ACC112 (cell line): ENCODE data around the gene FAAP100.

Source experiments
- H2AFZ ChIP-seq: fragments of 200-600 bp; sonication (generic); one replicate; pipeline ENCODE4 v1.6.0; 2017; ENCODE audit warnings: antibody characterized with exemption, low read length; ENCODE audit not compliant: unreplicated experiment
- H3K27ac ChIP-seq: fragments of 200-600 bp; sonication (generic); 2 replicates; pipeline ENCODE4 v1.5.1; 2014; ENCODE audit warnings: low read depth, mild to moderate bottlenecking, antibody characterized with exemption, low read length, moderate library complexity
- H3K27me3 ChIP-seq: fragments of 200-600 bp; sonication (generic); 2 replicates; pipeline ENCODE4 v1.6.1; 2014; ENCODE audit warnings: mild to moderate bottlenecking, antibody characterized with exemption, low read length, moderate library complexity, mixed read lengths; ENCODE audit not compliant: insufficient read depth
- H3K36me3 ChIP-seq: fragments of 200-600 bp; sonication (generic); 2 replicates; pipeline ENCODE4 v1.6.1; 2016; ENCODE audit warnings: mild to moderate bottlenecking, antibody characterized with exemption, low read length, moderate library complexity, mixed read lengths; ENCODE audit not compliant: insufficient read depth
- H3K4me1 ChIP-seq: fragments of 200-600 bp; sonication (generic); one replicate; pipeline ENCODE4 v1.6.1; 2016; ENCODE audit warnings: low read length, mixed read lengths; ENCODE audit not compliant: insufficient read depth, unreplicated experiment, control insufficient read depth
- H3K4me3 ChIP-seq: fragments of 200-600 bp; sonication (generic); 2 replicates; pipeline ENCODE4 v1.5.1; 2014; ENCODE audit warnings: mild to moderate bottlenecking, low read depth, low read length
- H3K79me2 ChIP-seq: fragments of 200-600 bp; sonication (generic); one replicate; pipeline ENCODE4 v1.6.0; 2016; ENCODE audit warnings: low read length; ENCODE audit not compliant: control insufficient read depth, unreplicated experiment, insufficient read depth

FAAP100 gene

DNA sequence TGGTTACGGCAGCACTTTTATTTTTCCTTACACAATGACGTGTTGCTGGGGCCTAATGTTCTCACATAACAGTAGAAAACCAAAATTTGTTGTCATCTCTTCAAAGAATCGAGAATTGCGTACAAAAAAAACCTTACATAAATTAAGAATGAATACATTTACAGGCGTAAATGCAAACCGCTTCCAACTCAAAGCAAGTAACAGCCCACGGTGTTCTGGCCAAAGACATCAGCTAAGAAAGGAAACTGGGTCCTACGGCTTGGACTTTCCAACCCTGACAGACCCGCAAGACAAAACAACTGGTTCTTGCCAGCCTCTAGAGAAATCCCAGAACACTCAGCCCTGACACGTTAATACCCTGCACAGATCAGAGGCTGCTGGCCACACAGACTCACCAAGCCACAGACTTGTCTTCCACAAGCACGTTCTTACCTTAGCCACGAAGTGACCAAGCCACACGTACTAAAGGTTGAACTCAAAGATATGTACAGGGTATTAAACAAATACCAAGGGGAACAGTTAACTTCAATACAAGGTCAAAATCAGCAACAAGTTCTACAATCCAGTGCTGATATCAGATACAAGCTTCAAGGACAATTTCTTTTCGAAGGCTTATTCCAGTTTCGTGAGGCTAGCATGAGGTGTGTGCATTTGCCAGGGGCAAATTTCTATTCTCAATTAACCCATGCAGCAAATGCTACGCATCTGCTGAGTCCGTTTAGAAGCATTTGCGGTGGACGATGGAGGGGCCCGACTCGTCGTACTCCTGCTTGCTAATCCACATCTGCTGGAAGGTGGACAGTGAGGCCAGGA lies 42.0 kb downstream of the FAAP100 start:
- Histone ChIP-seq H3K4me1 (peaks cover 9% of the 10 kb centered on the region), H3K4me3 (peak overlapping the region; percentile 98), H3K27me3 (no peaks in the 10 kb centered on the region), H3K27ac (peak overlapping the region; percentile 50), H2AFZ (no peak overlapping the region), H3K79me2 (peaks cover 39% of the 10 kb centered on the region), H3K36me3 (peaks cover 39% of the 10 kb centered on the region)

DNA sequence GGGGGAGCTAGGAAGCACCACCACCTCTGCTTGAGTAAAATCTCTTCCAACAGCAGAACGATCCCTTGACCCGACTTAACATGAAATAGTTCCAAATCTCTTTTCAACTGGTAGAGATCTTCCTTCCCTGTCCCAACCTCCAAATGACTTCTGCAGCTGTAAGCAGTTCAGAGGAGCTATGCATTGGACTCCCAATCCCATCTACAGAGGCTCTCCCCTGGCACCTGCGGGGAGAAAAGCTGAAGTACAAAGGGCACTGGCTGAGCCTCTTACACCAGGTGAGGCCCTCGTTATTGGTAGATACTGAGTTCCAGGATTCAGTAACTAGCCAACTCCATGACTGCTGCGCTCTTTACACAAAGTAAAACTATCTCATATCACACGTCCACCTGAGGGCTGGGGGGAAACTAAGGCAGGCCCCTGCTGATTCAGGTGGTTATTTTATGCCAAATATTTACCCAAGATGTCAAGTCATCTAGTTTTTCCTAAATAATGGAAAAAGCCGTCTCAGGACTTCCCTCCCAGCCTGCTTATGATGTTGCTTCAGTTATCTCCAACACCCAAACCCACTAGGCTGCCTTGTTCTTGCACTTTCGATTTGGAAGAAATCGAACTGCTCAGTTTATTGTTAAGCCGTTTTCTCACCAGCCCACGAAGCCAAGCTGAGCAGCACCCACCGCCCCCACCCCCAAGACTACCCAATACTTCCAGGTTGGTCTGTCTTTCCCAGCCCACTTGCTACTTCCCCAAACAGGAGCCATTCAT lies 42.8 kb downstream of the FAAP100 start:
- Histone ChIP-seq H2AFZ (no peak overlapping the region), H3K79me2 (peaks cover 38% of the 10 kb centered on the region), H3K4me3 (peak overlapping the region; percentile 98), H3K27ac (peak overlapping the region; percentile 50), H3K4me1 (peaks cover 9% of the 10 kb centered on the region), H3K27me3 (no peaks in the 10 kb centered on the region), H3K36me3 (peaks cover 39% of the 10 kb centered on the region)

DNA sequence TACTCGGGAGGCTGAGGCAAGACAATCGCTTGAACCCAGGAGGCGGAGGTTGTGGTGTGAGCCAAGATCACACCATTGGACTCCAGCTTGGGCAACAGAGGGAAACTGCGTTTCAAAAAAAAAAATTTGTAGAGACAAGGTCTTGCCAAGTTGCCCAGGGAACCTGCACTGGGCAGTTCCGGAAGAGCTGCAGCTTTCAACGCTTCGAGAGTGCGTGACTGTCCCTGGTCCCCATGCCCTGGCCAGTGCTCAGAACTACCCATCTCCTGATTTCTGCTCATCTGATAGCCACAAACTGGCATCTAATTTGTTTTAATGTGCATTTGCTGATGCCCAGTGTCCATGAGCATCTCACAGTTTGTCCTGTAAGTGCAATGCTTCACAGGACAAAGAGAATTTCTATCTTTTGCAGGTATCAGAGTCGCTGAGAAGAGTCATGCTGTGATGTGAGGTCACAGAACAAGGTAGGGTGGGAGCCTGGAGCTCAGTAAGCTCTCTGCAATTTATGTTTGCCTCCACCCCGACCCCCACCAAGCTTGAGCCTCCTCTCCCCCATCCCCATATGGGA lies 43.4 kb downstream of the FAAP100 start:
- H3K4me1 ChIP-seq, result peaks cover 9% of the 10 kb centered on the region
- H2AFZ ChIP-seq, result no peak overlapping the region
- H3K27me3 ChIP-seq, result no peaks in the 10 kb centered on the region
- H3K79me2 ChIP-seq, result peaks cover 38% of the 10 kb centered on the region
- H3K27ac ChIP-seq, result peak overlapping the region; percentile 50
- peaks cover 39% of the 10 kb centered on the region for H3K36me3 ChIP-seq
- H3K4me3 ChIP-seq, result peak overlapping the region; percentile 98

DNA sequence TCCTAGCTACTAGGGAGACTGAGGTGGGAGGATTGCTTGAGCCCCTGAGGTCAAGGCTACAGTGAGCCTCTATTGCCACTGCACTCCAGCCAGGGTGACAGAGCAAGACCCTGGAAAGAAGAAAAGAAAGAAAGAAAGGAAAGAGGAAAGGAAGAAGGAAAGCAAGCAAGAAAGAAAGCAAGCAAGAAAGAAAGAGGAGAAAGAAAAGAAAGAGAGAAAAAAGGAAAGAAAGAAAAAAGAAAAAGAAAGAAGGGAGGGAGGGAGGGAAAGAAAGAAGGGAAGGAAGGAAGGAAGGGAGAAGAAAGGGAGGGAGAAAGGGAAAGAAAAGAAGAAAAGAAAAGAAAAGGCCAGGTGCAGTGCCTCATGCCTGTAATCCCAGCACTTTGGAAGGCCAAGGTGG lies 48.5 kb downstream of the FAAP100 start:
- Histone ChIP-seq H3K27me3 (no peaks in the 10 kb centered on the region), H2AFZ (no peak overlapping the region), H3K36me3 (peaks cover 2% of the 10 kb centered on the region; the same call in 1 of the 2 replicates), H3K27ac (no peak overlapping the region), H3K4me1 (peaks cover 3% of the 10 kb centered on the region), H3K79me2 (no peaks in the 10 kb centered on the region), H3K4me3 (no peak overlapping the region)

DNA sequence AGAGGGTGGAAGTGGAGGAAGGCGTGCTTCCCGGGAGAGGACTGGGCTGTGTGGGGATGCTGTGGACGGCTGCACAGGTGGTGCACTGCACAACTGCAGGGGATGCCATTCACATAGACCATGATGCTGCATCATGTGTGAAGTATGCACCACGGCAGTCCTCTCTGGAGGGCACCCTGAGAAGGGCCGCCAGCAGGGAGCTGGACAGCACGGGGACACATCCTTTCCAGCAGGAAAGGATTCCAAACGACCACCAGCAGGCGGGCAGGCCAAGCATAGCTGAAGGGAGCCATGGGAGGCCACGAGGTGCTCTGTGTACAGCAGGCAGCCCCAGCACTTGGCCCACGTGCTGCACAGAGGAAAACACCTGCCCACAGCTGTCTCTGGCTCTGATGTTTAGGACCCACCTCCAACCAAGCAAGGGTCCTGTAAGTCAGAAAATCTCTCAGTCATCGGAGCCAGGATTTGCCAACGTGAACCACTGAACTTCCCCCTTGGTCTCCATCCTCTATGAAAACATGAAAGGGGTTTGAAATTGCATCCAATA lies 49.6 kb downstream of the FAAP100 start:
- Histone ChIP-seq H3K36me3 (no peaks in the 10 kb centered on the region), H3K27ac (no peak overlapping the region), H3K79me2 (no peaks in the 10 kb centered on the region), H3K4me3 (no peak overlapping the region), H3K4me1 (peaks cover 3% of the 10 kb centered on the region), H3K27me3 (no peaks in the 10 kb centered on the region), H2AFZ (no peak overlapping the region)

DNA sequence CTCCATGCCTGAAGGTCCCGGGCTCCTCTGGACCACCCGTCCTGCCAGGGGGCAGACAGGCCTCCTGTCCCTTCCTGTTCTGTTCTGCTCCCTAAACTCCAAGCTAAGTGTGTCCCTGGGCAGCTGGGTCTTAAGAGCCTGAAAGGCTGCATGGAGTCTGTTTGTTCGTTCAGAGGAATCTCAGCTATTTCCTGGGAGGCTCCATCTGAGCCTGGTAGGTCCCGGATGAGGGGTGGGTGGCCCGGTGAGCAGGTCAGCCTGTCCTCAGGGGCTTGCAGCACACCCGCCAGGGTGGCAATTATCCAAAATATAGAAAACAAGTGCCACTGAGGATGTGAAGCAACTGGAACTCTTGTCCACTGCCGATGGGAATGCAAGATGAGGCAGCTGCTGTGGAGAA lies 52.1 kb downstream of the FAAP100 start:
- no peaks in the 10 kb centered on the region for H3K79me2 ChIP-seq
- peaks cover 3% of the 10 kb centered on the region for H3K4me1 ChIP-seq
- no peak overlapping the region for H3K4me3 ChIP-seq
- no peak overlapping the region for H3K27ac ChIP-seq
- no peaks in the 10 kb centered on the region for H3K27me3 ChIP-seq
- no peak overlapping the region for H2AFZ ChIP-seq
- no peaks in the 10 kb centered on the region for H3K36me3 ChIP-seq

DNA sequence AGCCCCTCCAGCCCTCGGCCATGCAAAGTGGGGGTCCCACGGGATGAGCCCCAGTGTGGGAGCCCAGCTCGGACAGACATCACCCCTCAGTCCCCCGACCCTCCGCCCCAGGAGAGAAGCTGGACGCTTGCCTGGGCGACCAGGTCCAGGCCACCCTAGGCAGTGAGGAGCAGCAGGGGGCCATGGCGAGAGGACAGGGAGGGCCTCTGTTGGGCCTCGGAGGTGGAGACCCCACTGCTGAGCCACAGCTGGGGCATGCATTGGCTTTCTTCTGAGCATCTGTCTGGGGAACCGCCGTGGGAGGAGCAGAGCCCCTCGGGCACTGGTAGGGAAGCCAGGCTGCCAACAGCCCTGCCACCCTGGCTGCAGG lies 52.6 kb downstream of the FAAP100 start:
- H3K4me1 ChIP-seq, result peaks cover 3% of the 10 kb centered on the region
- H3K36me3 ChIP-seq, result no peaks in the 10 kb centered on the region
- H3K27ac ChIP-seq, result no peak overlapping the region
- no peak overlapping the region for H2AFZ ChIP-seq
- H3K79me2 ChIP-seq, result no peaks in the 10 kb centered on the region
- H3K27me3 ChIP-seq, result no peaks in the 10 kb centered on the region
- H3K4me3 ChIP-seq, result no peak overlapping the region

DNA sequence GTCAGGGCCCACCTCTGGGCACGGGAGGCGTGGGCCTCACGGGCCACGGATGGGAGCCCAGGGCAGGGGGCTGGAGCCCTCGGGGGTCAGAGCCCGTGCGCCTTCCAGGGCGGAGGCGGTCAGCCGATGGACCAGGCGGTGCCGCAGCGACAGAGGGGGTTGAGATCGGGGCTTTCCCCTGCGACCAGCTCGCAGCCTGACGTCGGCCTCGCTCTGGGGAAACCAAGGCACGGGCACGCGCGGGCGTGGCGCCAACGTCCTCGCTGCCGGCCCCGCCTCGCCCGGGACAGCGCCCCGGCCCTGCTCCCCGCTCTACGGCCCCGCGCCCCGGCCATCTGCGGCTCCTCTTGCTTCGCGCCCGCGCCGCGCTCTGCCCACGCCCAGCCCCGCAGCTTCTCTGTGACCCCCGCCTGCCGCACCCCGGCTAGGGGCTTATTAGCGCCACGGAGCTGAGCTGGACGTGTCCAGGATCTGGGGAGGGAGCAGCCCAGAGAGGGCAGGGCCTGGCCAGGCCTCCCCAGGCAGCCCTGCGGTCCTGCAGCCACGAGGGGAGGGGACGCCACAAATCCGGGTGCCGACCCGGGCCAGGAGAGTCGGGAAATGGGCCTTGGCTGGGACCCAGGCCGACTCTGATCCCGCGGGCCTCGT lies 53.1 kb downstream of the FAAP100 start:
- Histone ChIP-seq H3K4me3 (no peak overlapping the region), H2AFZ (no peak overlapping the region), H3K79me2 (no peaks in the 10 kb centered on the region), H3K27me3 (no peaks in the 10 kb centered on the region), H3K27ac (no peak overlapping the region), H3K4me1 (peaks cover 3% of the 10 kb centered on the region), H3K36me3 (no peaks in the 10 kb centered on the region)

DNA sequence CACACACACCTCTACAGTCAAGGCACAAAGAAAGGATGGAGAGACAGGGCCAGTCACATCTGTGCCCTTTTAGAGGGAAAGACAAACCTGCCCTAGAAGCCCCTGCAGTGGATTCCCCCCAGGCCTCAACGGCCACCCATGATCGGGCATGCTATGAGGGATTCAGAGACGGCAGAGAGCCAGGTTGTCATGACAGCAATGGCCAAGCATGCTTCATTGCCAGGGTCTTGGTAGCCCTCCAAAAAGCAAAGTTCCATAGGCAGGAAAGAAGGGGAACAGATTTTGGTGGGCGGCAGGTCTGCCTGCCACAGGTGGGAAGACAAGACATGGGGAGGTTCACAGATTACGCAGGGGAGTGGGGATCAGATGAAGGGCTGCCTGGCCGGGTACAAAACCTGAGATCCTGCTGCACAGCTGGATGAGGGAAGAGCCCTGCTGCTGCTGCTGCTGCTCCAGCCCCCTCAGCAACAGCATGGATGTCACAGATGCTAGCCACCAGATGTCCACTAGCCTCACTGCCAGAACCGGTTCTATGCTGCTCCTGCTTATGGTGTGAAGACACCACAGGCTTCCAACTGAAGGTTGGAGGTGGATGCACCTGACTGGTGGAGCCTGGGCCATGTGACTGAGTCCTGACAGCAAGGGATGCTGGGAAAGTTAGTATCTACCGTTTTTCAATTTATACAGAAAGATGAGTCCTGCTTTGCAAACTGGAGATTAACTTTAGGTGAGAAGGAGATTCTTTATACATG lies 57.4 kb downstream of the FAAP100 start:
- Histone ChIP-seq H3K4me1 (peaks cover 3% of the 10 kb centered on the region), H3K4me3 (no peak overlapping the region), H2AFZ (no peak overlapping the region), H3K79me2 (no peaks in the 10 kb centered on the region), H3K36me3 (no peaks in the 10 kb centered on the region), H3K27ac (no peak overlapping the region), H3K27me3 (no peaks in the 10 kb centered on the region; the same call in 1 of the 2 replicates)
